HG02973 (cell line): ENCODE data around the gene TBCA.

Experiments used
- ATAC-seq: cut with Tn5 transposase; IDR thresholded peaks from one replicate; pipeline ENCODE4 v1.9.1; 2021; ENCODE audit warnings: moderate library complexity; ENCODE audit not compliant: unreplicated experiment

TBCA gene

GRCh38 chr5:77644371-77645157, 131.6 kb downstream of the TBCA start:
- ATAC-seq = no peak

GRCh38 chr5:77643654-77644370, 132.3 kb downstream of the TBCA start:
- no peak for ATAC-seq

GRCh38 chr5:77642738-77643653, 133.1 kb downstream of the TBCA start:
- no peak for ATAC-seq

DNA sequence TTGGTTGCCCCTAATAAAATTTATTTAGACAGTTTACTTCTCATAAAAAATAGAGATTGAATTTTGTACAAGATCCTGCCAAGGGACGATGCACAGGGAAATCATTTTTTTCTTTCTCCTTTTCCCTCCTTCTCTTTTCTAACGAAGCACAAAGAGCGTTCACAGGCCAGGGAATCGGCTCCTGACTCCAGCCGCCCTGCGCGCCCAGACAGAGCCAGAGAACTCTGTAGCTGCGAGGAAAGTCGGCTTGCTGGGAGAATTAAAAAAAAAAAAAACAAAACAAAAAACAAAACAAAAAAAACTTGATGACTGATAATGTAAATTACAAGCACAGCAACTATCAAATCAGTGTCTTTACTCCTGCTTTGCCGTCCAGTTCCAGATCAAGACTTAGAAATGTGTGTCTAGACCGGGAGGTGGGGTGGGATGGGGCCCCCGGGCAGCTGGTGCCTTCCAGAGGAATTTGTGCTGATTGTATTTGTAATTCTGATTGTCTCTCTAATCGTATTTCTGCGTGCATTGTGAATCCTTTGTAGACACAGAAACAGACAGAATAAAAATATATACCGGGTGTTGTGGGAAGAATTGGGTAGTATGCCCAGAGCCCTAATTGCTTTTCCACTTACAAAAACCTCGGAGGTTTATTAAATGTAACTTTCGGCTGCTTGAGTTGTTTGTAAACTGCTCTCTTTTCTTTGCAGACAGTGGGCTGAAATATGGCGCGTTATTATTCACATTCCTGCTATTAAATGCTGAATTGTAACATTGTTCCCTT, 134.0 kb downstream of the TBCA start:
- no peak for ATAC-seq

DNA sequence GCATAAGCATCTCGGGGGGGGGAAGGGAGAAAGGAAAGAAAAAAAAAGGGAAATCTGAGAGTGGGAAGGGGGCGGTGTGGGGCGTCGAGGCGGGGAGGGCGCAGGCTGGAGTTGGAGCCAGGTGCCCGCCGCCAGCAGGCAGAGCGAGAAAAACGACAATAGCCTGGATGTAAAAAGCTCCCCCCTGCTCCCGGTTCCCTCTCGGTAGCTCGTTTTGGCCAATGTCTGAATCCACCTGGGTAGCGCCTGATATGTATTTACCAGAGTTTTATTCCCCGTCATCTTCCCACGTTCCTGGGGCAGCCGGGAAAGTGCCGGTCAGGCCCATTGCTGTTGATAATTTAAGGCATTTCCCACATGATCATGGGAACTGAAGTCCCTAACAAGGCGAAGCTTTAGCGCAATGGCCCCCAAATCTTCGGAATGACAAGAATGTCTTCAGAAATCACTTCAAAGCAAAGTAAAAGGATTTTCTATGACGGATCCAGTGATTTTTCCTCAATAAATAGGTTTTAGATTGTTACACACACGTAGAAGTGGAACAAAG, 134.7 kb downstream of the TBCA start:
- no peak for ATAC-seq
